SKM-1 (cell line): ENCODE measurements around the gene MSH3.
"Not testable (repeated sequence)": the region's sequence is repeated elsewhere in the genome, so short reads cannot be mapped to it uniquely, and the experiment has no call there.

Experiments used
- DNase-seq: peaks from one replicate; lab custom pipeline; 2025; ENCODE audit not compliant: unreplicated experiment; lab: John Stamatoyannopoulos, UW

The MSH3 gene

DNA sequence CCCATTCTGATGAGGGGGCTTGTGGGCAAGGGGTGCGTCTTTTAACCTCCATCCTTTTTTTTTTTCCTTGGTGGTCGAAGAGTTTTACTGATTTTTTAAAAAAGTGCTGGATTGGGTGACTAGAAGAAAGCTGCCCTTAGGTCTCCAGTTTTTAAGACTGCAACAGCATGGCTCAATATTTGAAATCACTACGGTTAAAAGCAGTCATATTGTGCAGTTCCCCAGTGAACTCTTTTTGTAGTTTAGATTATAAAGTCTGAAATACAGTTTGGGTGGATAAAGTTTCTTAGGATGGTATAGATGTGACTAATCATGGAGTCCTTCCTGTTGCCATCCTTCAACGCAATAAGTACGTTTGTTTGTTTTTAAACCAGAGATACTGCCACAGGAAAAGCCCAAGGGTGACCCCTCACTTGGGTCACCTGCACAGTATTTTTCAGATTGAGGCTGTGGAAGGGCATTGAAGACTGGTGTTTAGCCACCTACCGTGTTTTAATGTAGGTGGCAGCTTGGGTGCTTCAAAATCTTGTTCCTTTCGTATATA lies 851 bp downstream of the MSH3 start:
- no peak for DNase-seq

DNA sequence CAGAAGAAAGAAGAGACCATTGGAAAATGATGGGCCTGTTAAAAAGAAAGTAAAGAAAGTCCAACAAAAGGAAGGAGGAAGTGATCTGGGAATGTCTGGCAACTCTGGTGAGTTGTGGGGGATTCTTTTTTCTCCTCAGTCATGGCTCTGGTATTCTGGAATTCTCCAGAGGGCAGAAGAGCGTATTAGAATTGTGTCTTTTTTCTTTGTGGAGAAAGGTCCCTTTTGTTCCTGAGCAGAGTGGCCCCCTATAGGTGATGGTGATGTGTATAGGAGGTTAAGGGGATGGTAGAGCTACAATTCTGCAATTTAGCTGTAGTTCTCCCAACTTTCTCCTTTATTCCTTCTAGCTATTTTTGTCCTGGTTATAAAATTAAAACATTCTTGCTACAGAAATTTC lies 2.0 kb downstream of the MSH3 start:
- no peak for DNase-seq

DNA sequence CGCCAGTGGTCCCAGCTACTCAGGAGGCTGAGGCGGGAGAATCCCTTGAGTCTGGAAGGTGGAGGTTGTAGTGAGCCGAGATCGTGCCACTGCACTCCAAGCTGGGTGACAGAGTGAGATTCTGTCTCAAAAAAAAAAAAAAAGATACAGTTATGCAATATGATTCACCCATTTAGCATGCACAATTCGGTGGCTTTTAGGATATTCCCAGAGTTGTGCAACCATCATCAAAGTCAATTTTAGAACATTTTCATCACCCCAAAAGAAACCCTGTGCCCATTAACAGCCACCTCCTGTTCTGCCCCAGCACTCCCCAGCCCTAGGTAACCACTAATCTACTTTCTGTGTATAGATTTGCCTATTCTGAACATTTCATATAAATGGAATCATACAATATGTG lies 4.7 kb downstream of the MSH3 start:
- no peak for DNase-seq

DNA sequence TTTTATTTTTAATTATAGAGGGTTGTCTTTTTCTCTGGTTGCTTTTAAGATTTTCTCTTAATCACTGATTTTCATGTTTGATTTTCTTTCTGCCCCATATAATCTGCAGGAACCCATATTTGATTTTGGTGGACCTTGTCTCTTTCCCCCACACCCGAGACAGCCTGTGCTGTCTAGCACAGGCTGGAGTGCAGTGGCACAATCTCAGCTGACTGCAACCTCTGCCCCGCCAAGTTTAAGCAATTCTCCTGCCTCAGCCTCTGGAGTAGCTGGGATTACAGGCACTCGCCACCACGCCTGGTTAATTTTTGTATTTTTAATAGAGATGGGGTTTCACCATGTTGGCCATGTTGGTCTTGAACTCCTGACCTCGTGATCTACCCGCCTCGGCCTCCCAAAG lies 6.2 kb downstream of the MSH3 start:
- DNase-seq = not testable (repeated sequence)

DNA sequence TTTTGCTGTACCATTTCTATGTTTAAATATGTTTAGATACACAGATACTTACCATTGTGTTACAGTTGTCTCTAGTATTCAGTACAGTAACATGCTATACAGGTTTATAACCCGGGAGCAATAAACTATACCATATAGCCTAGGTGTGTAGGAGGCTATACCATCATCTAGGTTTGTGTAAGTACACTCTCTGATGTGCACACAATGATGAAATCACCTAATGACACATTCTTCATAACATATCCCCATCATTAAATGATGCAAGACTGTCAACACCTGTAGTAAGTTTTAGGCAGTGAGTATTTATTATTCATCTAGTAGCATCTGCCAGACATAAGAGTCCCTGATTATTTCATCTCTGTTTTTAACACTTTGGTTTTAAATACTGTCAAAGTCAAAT lies 7.7 kb downstream of the MSH3 start:
- DNase-seq = no peak

DNA sequence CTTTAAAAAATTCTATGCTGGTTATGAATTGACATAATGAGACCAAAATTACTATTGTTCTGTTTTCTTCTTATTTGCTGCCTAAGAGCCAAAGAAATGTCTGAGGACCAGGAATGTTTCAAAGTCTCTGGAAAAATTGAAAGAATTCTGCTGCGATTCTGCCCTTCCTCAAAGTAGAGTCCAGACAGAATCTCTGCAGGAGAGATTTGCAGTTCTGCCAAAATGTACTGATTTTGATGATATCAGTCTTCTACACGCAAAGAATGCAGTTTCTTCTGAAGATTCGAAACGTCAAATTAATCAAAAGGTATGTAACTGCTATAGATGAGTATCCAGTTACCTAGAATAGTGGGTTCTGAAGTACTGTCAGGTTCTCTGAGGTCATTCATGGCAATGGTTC lies 10.6 kb downstream of the MSH3 start:
- no peak for DNase-seq

DNA sequence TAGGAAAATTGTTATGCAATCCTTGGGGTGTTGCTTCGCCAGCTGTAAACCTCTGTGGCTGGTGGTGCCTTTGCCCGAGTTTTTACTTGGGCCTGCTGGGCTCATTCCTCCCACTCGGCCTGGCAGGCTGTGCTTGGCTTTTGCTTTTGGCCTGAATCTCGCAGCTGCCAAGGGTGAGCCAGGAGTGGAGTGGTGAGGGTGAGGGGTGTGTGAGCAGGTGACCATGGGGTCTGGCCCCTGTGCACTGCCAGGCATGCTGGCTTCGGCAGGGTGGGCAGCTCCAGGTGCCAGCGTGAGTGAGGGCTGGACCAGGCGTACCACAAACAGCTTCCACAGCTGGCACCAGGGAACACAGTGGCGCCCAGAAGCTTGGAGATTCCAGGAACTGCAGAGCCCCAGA lies 12.9 kb downstream of the MSH3 start:
- no peak for DNase-seq

DNA sequence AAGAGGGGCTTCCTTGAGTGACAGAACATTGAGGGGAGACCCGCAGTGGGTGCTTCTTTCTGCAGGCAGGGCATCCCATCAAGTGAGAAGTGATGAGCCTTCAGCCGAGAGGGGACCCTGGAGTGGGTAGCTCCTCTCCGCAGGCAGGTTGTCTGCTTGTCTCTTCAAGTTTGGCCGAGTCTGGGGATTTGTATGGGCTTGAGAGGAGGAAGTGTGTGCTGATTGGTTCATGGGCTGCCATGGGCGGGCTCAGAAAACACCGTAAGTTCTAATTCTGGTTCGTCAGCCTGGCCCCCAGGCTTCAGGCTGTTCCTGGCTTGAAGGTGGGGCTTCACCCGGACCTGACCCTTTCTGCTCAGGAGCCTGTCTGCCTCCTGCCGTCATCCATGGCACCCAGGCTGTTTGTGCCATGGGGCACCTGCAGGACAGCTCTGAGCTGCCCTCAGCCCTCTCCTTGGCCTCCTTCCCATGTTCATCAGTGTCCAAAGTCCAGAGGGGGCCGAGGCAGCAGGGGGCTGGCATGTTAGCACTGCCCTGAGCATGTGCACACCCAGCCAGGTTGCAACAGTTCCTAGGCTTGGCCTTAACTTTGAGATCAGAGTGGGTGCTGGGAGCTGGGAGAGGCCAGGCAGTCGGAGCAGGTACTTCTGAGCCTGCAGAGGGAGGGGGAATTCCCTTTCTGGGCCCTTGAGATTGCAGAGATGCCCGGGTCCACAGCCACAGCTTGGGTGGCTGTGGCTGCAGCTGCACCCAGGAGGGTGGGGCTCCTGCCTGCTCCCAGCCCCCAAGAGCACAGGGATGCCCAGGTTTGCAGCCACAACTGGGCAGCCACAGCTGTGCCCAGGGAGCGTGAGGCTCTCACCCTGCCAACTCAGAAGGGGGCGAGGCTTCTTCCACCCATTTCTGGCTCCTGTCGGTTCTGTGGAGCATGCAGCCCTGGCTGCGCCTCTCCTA lies 13.8 kb downstream of the MSH3 start:
- DNase-seq = no peak

DNA sequence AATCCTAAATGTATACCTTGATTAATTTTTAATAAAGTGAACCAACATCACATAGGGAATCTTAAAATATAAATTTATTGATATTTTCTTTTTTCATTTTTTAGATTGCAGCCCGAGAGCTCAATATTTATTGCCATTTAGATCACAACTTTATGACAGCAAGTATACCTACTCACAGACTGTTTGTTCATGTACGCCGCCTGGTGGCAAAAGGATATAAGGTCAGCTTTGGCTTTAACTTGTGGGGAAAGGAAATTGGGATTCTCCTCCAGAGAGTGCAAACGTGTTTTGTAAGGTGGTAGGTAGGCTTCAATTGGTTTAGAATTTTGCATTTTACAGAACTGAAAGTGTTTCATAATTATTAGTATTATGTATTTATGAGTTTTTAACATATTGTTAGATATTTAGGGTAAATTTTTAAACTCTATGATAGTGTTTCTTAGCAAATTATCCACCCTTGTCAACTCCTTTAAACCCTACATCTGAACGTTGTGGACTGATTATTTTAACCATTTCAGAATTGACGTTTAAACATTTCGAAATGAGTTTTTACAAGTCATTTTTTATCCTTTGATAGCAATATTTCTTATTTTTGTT lies 17.8 kb downstream of the MSH3 start:
- peak; percentile 38 for DNase-seq

DNA sequence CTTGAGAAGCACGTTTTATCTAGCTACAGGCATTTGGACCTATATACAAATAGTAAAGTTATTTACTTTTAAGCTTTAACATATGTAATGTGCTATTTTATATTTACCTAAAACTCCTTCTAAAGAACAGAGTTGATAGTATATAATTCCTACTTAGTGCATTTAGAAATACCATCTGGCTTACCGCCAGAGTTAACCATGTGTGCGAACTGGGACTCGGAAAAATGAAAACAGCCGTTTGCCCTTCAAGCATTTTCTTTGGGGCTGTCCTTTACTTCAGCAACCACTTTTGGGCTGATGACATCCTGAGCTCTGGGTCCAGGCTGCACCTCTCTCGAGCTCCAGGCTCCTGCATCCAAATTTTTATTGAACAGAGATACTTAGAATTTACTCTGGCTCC lies 22.3 kb downstream of the MSH3 start:
- DNase-seq = no peak

DNA sequence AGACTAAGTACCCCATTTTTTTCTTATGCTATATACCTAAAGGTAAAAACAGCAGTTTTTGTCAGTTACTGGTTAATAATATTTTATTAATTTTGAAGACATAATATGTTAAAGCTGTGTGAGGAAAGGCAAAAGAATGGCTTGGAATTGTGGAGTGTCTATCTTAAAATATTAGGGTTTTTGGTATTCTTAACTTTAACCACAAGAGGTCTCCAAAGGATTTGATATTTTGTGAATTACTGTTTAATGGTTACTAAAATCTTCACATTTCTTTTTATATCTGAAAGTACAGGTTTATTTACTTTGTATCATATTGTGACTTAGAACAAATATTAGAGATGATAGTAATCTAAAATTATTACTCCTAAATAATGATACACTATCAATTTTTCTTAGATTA lies 32.3 kb downstream of the MSH3 start:
- no peak for DNase-seq

DNA sequence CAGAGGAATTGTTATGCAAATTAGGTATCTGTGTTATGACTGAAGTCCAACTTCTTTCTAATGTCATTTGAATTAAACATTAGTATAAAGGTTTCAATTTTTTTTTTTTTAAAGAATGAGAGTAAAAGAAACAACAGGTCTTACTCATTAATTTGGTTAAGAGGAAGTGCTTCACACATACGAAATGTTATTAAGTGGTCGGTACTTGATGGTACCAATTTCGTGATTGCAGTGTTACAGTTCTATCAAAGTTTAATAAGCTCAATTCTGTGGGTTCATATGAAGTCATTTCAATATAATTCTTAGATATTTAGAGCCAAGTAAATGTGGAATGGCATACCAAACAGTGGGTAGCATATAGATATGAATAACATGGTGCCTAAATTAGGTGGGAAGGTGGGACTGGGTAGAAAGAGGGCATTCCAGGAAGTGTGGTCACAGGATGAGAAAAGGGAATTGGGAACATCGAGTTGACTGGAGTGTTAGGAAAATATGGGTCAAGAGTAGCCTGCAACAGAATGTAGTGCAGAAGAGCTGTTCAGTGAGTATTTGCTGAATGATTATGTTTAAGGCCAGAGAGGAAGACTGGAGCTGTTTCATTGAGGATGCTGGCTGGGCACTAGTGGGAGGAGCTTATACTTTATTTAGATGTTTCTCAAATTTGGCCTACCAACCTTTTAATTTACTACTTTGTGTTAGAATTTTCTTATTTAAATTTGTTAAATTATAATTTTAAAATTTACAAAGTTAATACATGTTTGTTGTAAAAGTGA lies 34.4 kb downstream of the MSH3 start:
- DNase-seq = no peak

DNA sequence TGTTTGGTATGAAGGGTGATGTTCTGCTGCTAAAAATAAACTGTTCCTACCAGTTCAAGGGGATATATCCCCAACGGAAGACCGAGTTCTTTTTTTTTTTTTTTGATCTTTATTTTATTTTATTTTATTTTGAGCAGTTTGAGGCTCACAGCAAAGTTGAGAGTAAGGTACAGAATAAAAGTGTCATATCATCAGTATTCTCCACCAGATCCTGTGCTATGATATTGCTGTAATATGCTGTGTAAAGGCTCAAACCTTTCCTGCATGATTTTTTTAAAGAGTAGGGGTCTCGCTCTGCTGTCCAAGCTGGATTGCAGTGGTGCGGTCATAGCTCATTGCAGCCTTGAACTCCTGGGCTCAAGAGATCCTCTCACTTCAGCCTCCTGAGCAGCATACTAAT lies 35.2 kb downstream of the MSH3 start:
- DNase-seq = no peak

DNA sequence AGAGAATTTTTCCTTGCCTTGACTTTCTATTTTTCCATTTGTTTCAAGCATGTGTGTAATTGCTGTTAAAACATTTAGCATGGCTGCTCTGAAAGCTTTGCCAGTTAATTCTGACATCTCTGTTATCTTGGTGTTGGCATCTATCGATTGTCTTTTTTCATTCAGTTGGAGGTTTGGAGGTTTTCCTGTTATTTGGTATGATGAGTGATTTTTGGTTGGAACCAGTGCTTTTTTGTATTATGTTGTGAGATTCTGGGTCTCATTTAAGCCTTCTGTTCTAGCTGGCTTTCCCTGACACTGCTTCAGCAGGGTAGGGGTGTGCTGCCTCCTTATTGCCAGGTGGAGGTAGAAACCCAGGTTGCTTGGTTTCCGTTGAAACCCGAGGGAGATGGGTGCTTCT lies 41.2 kb downstream of the MSH3 start:
- DNase-seq = no peak

DNA sequence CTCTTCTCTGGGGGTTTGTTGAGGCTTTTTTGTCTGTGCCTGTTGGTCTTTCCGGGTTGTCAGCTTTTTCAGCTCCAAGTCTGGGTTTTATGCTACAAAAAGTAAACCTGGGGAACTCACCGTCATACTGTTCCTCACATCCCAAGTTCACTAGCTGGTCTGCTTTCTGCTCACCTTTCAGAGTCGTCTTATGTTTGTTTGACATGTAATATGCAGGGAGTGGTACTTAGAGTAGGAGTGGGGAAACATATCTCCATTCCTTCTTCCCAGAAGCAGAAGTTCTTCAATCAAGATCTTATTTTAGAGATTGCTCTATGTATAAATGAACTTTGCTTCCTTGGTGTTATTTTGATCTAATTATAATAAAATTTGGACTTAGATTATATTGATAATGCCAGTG lies 42.0 kb downstream of the MSH3 start:
- DNase-seq = no peak

DNA sequence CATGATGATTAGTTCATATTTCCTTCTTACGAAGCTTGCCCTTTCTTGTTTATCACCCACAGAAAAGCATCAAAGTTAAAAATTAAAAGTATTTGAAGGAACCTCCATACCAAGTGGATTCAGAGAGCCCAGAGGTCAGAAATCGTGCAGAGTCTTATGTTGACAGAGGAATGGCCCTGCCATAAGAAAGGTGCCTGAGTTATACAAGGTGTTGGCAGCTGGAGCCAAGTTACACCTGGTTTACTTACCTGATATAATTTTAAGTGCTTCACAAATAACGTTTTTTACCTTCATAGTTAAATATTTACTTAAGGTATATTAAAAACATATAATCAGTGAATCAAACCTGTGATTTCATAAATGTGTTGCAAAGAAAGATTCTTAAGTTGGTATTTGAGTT lies 42.6 kb downstream of the MSH3 start:
- DNase-seq = no peak

DNA sequence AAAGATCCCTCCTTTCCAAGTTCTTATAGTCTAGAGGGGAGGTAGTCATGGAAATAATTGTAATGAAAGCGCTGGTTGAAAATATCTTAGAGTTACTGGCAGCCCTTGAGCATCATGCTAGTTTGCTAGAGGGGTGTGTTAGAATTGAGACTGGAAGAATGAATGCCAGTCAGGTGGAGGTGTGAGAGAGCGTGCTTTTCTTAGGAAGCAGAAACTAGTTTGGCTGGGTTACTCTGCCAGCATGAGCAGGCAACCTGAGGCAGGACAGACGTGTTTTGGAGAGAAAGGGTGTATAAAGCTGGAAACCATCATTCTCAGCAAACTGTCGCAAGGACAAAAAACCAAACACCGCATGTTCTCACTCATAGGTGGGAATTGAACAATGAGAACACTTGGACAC lies 43.9 kb downstream of the MSH3 start:
- DNase-seq = no peak

DNA sequence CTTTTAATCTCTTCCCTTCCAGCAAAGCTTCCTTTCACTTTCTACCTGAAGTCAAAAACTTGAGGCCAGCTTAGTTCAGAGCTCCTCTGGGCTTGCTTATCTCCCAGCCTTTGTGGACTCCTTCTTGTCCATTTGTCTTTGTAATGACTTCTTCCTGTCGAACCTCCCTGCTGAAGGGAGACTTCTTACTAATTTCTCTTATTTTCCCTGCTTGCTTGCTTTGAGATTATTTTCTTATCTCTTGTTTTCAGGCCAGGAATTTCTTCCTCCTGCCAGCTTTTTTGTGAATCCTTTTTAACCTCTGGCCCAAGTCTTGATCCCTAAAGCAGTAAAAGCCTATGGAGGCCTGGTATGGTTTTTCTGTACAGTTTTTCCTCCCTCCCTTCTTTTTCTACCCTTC lies 47.1 kb downstream of the MSH3 start:
- DNase-seq = no peak

DNA sequence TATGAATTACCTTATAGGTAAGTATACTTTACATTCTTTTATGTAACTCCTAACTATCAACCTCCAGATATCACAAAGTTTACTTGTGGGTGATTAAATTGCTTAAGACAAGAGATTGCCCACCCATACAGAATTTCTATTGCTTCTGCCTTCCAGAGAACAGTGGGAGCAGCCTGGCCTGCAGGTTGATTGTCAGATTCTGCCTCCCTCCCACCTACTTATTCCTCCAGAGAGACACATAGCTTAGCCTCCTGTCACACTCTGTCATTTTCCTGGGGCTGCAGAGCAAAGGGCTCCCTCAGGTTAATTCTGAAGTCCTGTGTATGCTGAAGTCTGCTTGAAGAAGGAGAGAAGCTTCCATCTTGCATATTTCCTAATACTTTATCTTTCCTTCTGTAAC lies 48.8 kb downstream of the MSH3 start:
- no peak for DNase-seq

DNA sequence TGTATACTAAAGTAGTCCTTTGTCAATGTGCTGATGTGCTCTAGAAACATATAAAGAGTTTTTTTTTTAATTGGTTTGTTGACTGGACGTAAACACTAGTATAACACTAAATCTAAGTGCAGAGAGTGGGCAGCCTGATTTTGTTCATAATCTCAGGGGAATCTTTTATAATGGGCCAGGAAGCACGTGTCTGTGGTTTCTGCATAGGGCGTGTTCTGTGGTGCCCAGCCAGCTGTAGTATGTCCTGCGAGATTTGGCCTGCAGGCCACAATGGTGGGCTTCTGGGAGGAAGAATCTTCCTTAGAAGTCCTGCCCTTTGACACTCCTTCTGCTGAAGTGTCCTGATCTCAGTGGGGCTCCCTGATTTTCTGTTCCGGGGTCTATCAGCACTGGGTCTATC lies 49.3 kb downstream of the MSH3 start:
- DNase-seq = no peak

DNA sequence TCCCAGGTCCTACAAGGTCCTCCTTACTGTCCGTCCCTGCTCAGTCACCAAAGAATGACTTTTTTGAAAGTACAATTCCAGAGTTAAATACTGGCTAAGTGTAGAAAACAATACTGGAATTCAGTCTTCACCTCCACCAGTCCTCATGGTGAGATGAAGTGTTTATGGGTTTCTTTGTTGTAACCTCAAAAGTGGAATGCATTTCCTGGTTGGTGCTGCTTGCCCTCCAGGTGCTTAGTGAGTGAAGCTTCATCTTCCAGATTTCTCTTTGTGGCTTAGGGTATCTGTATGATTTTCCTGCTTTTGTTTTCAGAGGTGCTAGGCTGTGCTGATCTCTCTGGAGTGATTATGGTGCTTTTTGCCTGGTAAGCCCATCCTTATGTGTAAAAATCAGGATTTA lies 49.8 kb downstream of the MSH3 start:
- no peak for DNase-seq
